IMR-90 (cell line): ENCODE data around the gene DELE1.
A peak's percentile ranks its signal among the peaks of the same experiment; 100 is the strongest.

ENCODE experiments used
- BHLHE40 ChIP-seq: fragments of 150-350 bp; IDR thresholded peaks from 2 replicates; pipeline ENCODE4 v1.6.1; 2016; ENCODE audit warnings: mild to moderate bottlenecking, low read depth, low read length
- MAFK ChIP-seq: IDR thresholded peaks from 2 replicates; pipeline ENCODE4 v1.6.1; 2012; ENCODE audit warnings: low read depth, low read length, improper control_type of control experiment
- MXI1 ChIP-seq: IDR thresholded peaks from 2 replicates; pipeline ENCODE4 v1.6.1; 2012; ENCODE audit warnings: low read depth, mild to moderate bottlenecking, low read length, moderate library complexity, borderline replicate concordance
- POLR2A ChIP-seq: IDR thresholded peaks from 2 replicates; pipeline ENCODE4 v1.6.1; 2012; ENCODE audit warnings: mild to moderate bottlenecking, low read depth, low read length
- RAD21 ChIP-seq: IDR thresholded peaks from 2 replicates; pipeline ENCODE4 v1.6.1; 2012; ENCODE audit warnings: low read length, improper control_type of control experiment
- RCOR1 ChIP-seq: IDR thresholded peaks from 2 replicates; pipeline ENCODE4 v1.6.1; 2012; ENCODE audit warnings: mild to moderate bottlenecking, low read length, improper control_type of control experiment; ENCODE audit not compliant: insufficient replicate concordance
- SMC3 ChIP-seq: fragments of 150-350 bp; IDR thresholded peaks from 2 replicates; pipeline ENCODE4 v1.6.1; 2016; ENCODE audit warnings: low read depth, mild to moderate bottlenecking, antibody characterized with exemption, low read length, moderate library complexity
- TF ChIP-seq, protein P1 (sequence below): conservative IDR thresholded peaks from 2 replicates; pipeline ENCODE4 v1.5.1; 2012; ENCODE audit warnings: mild to moderate bottlenecking, low read depth, low read length, improper control_type of control experiment
- TF ChIP-seq, protein P2 (sequence below): fragments of 150-350 bp; IDR thresholded peaks from 2 replicates; pipeline ENCODE4 v1.6.1; 2016; ENCODE audit warnings: low read depth, mild to moderate bottlenecking, low read length, moderate library complexity, borderline replicate concordance

DNA sequence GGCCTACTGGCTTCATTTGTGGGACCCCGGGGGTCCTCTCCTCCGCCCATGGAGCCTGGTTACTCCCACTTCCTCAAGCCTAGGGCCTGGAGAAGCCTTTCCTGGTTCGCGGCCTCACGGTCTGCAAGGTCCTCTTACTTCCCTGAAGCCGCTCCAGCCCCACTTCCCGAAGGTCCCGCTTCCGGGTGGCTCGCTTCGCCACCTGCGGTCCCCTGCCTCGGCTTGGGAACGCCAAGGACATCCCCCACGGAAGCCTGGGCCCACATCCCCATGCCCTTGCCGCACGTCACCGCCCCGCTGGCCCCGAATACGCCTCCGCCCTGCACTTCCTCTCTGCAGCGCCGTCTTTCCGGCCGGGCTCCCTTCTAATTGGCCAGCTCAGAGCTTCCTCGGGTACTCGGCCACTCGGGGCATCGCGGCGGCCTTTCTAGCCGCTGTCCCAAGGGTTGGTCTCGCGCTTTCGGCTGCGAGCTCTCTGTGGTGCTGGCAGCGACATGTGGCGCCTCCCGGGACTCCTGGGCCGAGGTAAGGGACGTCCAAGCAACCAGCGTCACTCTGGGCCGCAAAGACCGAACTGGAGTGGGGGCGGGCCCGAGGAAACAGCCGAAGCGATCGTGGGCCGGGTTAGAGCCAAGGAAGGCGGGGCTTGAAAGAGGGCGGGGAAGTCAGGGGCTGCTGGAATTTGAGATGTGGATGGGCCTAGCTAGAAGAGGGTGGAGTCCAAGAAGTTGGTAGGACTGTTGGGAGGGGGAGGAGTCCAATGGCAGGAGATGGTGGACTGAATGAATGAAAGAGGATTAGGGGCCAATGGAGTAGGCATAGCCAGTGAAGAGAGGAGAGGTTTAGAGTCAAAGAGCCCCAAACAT is at the start of gene DELE1:
- TF ChIP-seq POLR2A = peak; percentile 92
- TF ChIP-seq, protein P1, sequence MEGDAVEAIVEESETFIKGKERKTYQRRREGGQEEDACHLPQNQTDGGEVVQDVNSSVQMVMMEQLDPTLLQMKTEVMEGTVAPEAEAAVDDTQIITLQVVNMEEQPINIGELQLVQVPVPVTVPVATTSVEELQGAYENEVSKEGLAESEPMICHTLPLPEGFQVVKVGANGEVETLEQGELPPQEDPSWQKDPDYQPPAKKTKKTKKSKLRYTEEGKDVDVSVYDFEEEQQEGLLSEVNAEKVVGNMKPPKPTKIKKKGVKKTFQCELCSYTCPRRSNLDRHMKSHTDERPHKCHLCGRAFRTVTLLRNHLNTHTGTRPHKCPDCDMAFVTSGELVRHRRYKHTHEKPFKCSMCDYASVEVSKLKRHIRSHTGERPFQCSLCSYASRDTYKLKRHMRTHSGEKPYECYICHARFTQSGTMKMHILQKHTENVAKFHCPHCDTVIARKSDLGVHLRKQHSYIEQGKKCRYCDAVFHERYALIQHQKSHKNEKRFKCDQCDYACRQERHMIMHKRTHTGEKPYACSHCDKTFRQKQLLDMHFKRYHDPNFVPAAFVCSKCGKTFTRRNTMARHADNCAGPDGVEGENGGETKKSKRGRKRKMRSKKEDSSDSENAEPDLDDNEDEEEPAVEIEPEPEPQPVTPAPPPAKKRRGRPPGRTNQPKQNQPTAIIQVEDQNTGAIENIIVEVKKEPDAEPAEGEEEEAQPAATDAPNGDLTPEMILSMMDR = 0 out of 2 replicates have a peak, but pooled peaks have one; percentile 0
- TF ChIP-seq RAD21 = no peak
- TF ChIP-seq SMC3 = no peak
- TF ChIP-seq MAFK = no peak
- TF ChIP-seq, protein P2, sequence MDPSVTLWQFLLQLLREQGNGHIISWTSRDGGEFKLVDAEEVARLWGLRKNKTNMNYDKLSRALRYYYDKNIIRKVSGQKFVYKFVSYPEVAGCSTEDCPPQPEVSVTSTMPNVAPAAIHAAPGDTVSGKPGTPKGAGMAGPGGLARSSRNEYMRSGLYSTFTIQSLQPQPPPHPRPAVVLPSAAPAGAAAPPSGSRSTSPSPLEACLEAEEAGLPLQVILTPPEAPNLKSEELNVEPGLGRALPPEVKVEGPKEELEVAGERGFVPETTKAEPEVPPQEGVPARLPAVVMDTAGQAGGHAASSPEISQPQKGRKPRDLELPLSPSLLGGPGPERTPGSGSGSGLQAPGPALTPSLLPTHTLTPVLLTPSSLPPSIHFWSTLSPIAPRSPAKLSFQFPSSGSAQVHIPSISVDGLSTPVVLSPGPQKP = no peak
- TF ChIP-seq MXI1 = 0 out of 2 replicates have a peak, but pooled peaks have one; percentile 23
- TF ChIP-seq RCOR1 = no peak
- TF ChIP-seq BHLHE40 = no peak
